Tibial nerve (tissue), 4 donors: ENCODE measurements around the gene ATP5F1D. TPM values are rescaled to one million over a fixed set of nuclear protein-coding genes. Genes with fewer than 3 reads are reported as not detected.
A peak's percentile ranks its signal among the peaks of the same experiment; 100 is the strongest.

Experiments
- DNase-seq, 2 donors: peaks; one replicate each; pipeline ENCODE4 v3.0.0-alpha.2; 2019; ENCODE audit warnings: low spot score in 2 of 2
- H3K27ac ChIP-seq, 4 donors: fragments of 200-600 bp; sonication (generic) in 3 of 4; one replicate each; pipeline ENCODE4 v1.5.1; 2017 to 2019; ENCODE audit warnings: mild to moderate bottlenecking in 1 of 4
- H3K27me3 ChIP-seq, 2 donors: fragments of 200-600 bp; sonication (generic) in 1 of 2; one replicate each; pipeline versions ENCODE4 v1.5.1 to v1.6.0; 2017 to 2019
- H3K36me3 ChIP-seq, 3 donors: fragments of 200-600 bp; sonication (generic); one replicate each; pipeline ENCODE4 v1.5.1; 2018 to 2019
- H3K4me1 ChIP-seq, 4 donors: fragments of 200-600 bp; sonication (generic) in 3 of 4; one replicate each; pipeline ENCODE4 v1.5.1; 2017 to 2019
- H3K4me3 ChIP-seq, 4 donors: fragments of 200-600 bp; sonication (generic) in 3 of 4; one replicate each; pipeline ENCODE4 v1.5.1; 2017 to 2019; ENCODE audit warnings: mild to moderate bottlenecking in 1 of 4, moderate library complexity in 1 of 4
- H3K9me3 ChIP-seq, 4 donors: fragments of 200-600 bp; sonication (generic) in 3 of 4; one replicate each; pipeline ENCODE4 v1.5.1; 2017 to 2019
- CTCF ChIP-seq, 5 experiments: fragments of 200-600 bp in 3 of 5; fragments of 450-650 bp in 2 of 5; sonication (generic) in 3 of 5; IDR thresholded peaks; one replicate each; pipeline ENCODE4 v1.5.1; 2016 to 2019; ENCODE audit warnings: antibody characterized with exemption in 5 of 5, mild to moderate bottlenecking in 3 of 5, moderate library complexity in 2 of 5
- EP300 ChIP-seq, 2 donors: sonication (generic); formaldehyde crosslinking; IDR thresholded peaks; one replicate each; pipeline ENCODE4 v1.6.1; 2017; ENCODE audit warnings: antibody characterized with exemption in 2 of 2, mild to moderate bottlenecking in 1 of 2
- POLR2A ChIP-seq, 2 donors: fragments of 450-650 bp; IDR thresholded peaks; one replicate each; pipeline ENCODE4 v1.6.1; 2017; ENCODE audit warnings: antibody characterized with exemption in 2 of 2, mild to moderate bottlenecking in 2 of 2, moderate library complexity in 2 of 2
- WGBS, 2 donors: methylation state at CpG; one replicate each; pipeline ENCODE4 v1.1.5; 2018; 5-methylcytosine and 5-hydroxymethylcytosine counted together
- total RNA-seq, 4 donors: library from RNA; depleted of rRNA; stranded (reverse); fragments of >200 nt; gene quantifications; one replicate each; pipeline ENCODE4 v1.1.0, GENCODE V29; 2016

ATP5F1D gene
- total RNA-seq, 4 donors from 2014 or later: 67.5 to 140 (median 127) TPM

DNA sequence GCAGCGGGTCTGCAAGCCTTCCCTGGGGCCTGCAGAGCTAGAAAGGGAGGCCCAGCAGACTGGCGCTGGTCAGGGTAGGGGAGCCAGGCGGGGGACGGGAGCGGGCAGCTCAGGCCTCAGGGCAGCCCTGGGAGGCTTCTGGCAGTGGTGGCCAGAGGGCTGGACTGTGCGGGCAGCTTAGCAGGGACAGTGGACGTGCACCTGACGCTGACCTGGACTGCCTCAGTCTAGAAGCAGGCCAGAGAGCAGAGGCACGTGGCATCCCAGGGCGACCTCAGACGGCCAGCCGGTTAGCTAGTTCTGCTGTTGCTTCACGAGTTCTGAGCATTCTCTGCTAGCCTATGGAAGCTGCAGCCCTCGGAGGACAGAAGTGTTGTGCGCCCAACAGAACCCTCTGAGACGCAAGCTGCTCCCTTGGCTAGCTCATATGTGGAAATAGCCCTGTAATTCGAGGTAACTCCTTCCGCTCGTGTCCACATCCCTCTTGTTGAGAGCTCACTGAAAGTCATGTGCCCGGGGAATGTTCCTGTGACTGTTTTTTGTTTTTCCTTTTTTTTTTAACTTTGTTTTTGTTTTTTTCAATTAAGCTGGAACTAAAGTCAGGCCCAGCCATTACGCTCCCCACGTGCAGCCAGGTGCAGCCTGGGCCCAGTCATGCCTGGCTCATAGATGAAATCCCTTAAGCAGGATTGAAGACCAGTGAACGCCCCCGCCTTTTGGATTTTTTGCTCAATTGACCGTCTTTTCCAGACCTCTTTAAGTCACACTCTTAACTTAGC, 31.9 kb downstream of the ATP5F1D start:
- H3K27me3 ChIP-seq: no peaks in the 10 kb centered on the region
- WGBS, 2 donors: 74 to 82% methylated on average over 23 to 25 of the region's 25 CpGs
- peaks cover 6 to 60% (median 38%) of the 10 kb centered on the region in 3 donors for H3K36me3 ChIP-seq
- TF ChIP-seq CTCF (IDR thresholded peaks at IDR 0.05): no peak
- TF ChIP-seq POLR2A (IDR thresholded peaks at IDR 0.05): no peak
- TF ChIP-seq EP300 (IDR thresholded peaks at IDR 0.05): no peak
- no peak overlapping the region for H3K4me3 ChIP-seq
- no peak for DNase-seq
- peak overlapping the region in 3 of 4 donors; percentile 91 to 99 (median 99) for H3K27ac ChIP-seq
- peaks cover 8 to 69% (median 64%) of the 10 kb centered on the region in 4 donors for H3K4me1 ChIP-seq
- H3K9me3 ChIP-seq: no peaks in the 10 kb centered on the region

- 79 to 80% methylated on average over 36 to 46 of the region's 46 CpGs for WGBS, 2 donors
- no peak for DNase-seq
- H3K27ac ChIP-seq: peak overlapping the region; percentile 89 to 99 (median 95)
- H3K9me3 ChIP-seq: no peaks in the 10 kb centered on the region
- peaks cover 8 to 65% (median 60%) of the 10 kb centered on the region in 4 donors for H3K4me1 ChIP-seq
- H3K36me3 ChIP-seq: peaks cover 6 to 68% (median 38%) of the 10 kb centered on the region in 3 donors
- no peaks in the 10 kb centered on the region for H3K27me3 ChIP-seq
- TF ChIP-seq EP300 (IDR thresholded peaks at IDR 0.05): no peak
- no peak for TF ChIP-seq POLR2A (IDR thresholded peaks at IDR 0.05)
- TF ChIP-seq CTCF (IDR thresholded peaks at IDR 0.05): no peak
- H3K4me3 ChIP-seq: peak overlapping the region in 2 of 4 donors; percentile 56 to 71
These were observed 32.7 kb downstream of the ATP5F1D start for GRCh38 chr19:1274081-1274851.

DNA sequence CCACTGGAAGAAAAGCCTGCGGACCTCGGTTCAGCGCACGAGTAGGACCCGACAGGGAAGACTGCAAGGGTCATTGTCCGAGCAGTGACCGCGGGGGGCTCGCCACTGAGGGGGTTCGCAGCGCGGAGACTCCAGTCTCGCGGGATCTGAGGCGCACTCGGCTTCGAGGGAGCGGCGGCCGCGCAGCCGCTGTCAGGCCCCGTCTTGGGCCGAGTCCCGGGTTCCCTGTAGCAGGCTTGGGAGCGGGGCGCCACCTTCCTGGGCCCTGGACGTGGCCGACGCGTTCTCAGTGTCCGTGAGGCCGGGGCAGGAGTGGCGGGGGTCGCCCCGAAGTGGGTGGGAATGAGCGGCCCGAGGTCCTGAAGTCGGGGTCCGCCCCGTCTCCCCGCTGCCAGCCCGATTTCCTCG, 33.3 kb downstream of the ATP5F1D start:
- WGBS, 2 donors: 29 to 49% methylated on average over 16 to 24 of the region's 44 CpGs
- peaks cover 6 to 70% (median 38%) of the 10 kb centered on the region in 3 donors for H3K36me3 ChIP-seq
- peak overlapping the region; percentile 89 to 99 (median 95) for H3K27ac ChIP-seq
- no peak for DNase-seq
- H3K9me3 ChIP-seq: no peaks in the 10 kb centered on the region
- H3K4me3 ChIP-seq: peak overlapping the region; percentile 50 to 71 (median 64)
- H3K27me3 ChIP-seq: no peaks in the 10 kb centered on the region
- TF ChIP-seq CTCF (IDR thresholded peaks at IDR 0.05) (no peak), POLR2A (IDR thresholded peaks at IDR 0.05) (no peak), EP300 (IDR thresholded peaks at IDR 0.05) (no peak)
- peaks cover 8 to 67% (median 59%) of the 10 kb centered on the region in 4 donors for H3K4me1 ChIP-seq

DNA sequence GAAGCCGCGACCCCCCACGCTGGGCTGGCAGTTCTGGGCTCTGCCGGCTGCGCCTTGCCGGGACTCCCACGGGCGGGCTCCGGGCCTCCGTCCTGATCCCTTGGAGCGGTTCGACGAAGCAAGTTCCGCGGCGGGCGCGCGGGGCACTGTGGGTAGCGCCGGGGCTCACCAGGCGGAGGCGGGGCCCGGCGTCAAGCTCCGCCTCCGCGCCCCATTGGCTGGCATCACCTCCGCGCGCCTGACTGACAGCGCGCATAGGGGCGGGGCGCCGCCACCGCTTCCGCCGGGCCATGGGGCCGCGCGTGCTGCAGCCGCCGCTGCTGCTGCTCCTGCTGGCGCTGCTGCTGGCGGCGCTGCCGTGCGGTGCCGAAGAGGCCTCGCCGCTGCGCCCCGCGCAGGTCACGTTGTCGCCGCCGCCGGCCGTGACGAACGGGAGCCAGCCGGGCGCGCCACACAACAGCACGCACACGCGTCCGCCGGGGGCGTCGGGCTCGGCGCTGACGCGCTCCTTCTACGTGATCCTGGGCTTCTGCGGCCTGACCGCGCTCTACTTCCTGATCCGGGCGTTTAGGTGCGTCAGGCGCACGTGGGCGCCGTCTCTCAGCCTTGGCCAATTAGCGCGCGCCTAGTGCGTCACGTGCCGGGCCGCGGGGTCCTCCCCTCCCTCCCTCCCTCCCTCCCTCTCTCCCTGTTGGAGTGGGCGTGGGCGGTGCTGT, 33.9 kb downstream of the ATP5F1D start, which contains the start of gene FAM174C:
Gene FAM174C (plus strand): TSS at position 271 of the 716 bp plus-strand sequence. CDS start 20 bp downstream, at position 291.
- peak; percentile 90 to 95 for DNase-seq
- Histone ChIP-seq H3K27me3 (no peaks in the 10 kb centered on the region), H3K4me1 (peaks cover 6 to 64% (median 54%) of the 10 kb centered on the region in 4 donors), H3K4me3 (peak within 1 kb of the TSS; percentile 50 to 85 (median 64)), H3K36me3 (peaks cover 6 to 70% (median 38%) of the 10 kb centered on the region in 3 donors), H3K27ac (peak within 1 kb of the TSS; percentile 89 to 99 (median 95)), H3K9me3 (no peaks in the 10 kb centered on the region)
- TF ChIP-seq CTCF (IDR thresholded peaks at IDR 0.05): peak in 2 of 5 experiments; percentile 51 to 55
- peak in 1 of 2 donors; percentile 88 for TF ChIP-seq POLR2A (IDR thresholded peaks at IDR 0.05)
- TF ChIP-seq EP300 (IDR thresholded peaks at IDR 0.05): peak in 1 of 2 donors; percentile 87
- WGBS, 2 donors: 0 to 1% methylated on average over 38 to 51 of the region's 98 CpGs
